Natural killer cell (primary cell): ENCODE measurements around the gene ZNF474. TPM values are rescaled to one million over a fixed set of nuclear protein-coding genes. Genes with fewer than 3 reads are reported as not detected.

Source experiments
- ATAC-seq, 3 donors: fragments of 150-1000 bp in 2 of 3; fragments of 200-7000 bp in 1 of 3; cut with Tn5 transposase; 1 replicate in 1 of 3; 2 replicates in 2 of 3; pipeline ENCODE4 v1.10.0; 2021; ENCODE audit warnings: mild to moderate bottlenecking in 2 of 3, moderate library complexity in 2 of 3
- DNase-seq, 2 donors: peaks; one replicate each; pipeline versions ENCODE4 v3.0.0 to v3.0.0-alpha.2; 2013 to 2021; ENCODE audit warnings: mixed read lengths in 1 of 2
- H3K27ac ChIP-seq: one replicate; pipeline ENCODE4 v1.5.1; 2013; ENCODE audit warnings: mild to moderate bottlenecking, low read length
- H3K27me3 ChIP-seq: one replicate; pipeline ENCODE4 v1.6.1; 2013; ENCODE audit warnings: low read length; ENCODE audit not compliant: control insufficient read depth, insufficient read depth
- H3K36me3 ChIP-seq: one replicate; pipeline ENCODE4 v1.6.1; 2013; ENCODE audit warnings: low read length; ENCODE audit not compliant: control insufficient read depth, insufficient read depth
- H3K4me1 ChIP-seq: one replicate; pipeline ENCODE4 v1.6.1; 2013; ENCODE audit warnings: low read length; ENCODE audit not compliant: control insufficient read depth, insufficient read depth
- H3K4me3 ChIP-seq: one replicate; pipeline ENCODE4 v1.5.1; 2013; ENCODE audit warnings: low read length
- H3K9me3 ChIP-seq: one replicate; pipeline ENCODE4 v1.6.1; 2013; ENCODE audit warnings: low read length; ENCODE audit not compliant: control insufficient read depth, insufficient read depth
- H3K27ac Mint-ChIP-seq, 2 donors: one replicate each; pipeline ENCODE4 v1.8.0; 2022; ENCODE audit warnings: mild to moderate bottlenecking in 2 of 2, mixed read lengths in 2 of 2, moderate library complexity in 1 of 2
- H3K27me3 Mint-ChIP-seq, 2 donors: one replicate each; pipeline ENCODE4 v1.8.0; 2022; ENCODE audit warnings: low read depth in 2 of 2, mixed read lengths in 2 of 2
- H3K36me3 Mint-ChIP-seq: one replicate; pipeline ENCODE4 v1.8.0; 2022; ENCODE audit warnings: mixed read lengths
- H3K4me1 Mint-ChIP-seq, 2 donors: one replicate each; pipeline ENCODE4 v1.8.0; 2022; ENCODE audit warnings: mixed read lengths in 2 of 2
- H3K4me3 Mint-ChIP-seq: one replicate; pipeline ENCODE4 v1.8.0; 2022; ENCODE audit warnings: mild to moderate bottlenecking, moderate library complexity, mixed read lengths
- H3K9me3 Mint-ChIP-seq, 2 donors: one replicate each; pipeline ENCODE4 v1.8.0; 2022; ENCODE audit warnings: mixed read lengths in 2 of 2
- WGBS: methylation state at CpG from one replicate; pipeline ENCODE4 v1.1.7; 2013; ENCODE audit warnings: missing lambda C conversion rate; ENCODE audit not compliant: insufficient coverage; 5-methylcytosine and 5-hydroxymethylcytosine counted together
- intact Hi-C: fragments of 100-400 bp; cut with micrococcal nuclease; formaldehyde crosslinking; loops from one replicate; pipeline ENCODE4 v1.14.2; 2022
- total RNA-seq, 4 donors: library from RNA; stranded (reverse); fragments of 120-200 nt in 1 of 4; gene quantifications; one replicate each; pipeline versions ENCODE4 v1.2.3 to v1.2.4, GENCODE V29; 2013 to 2022
- TF ChIP-seq, protein P1 (sequence below): fragments of 200-600 bp; IDR thresholded peaks from one replicate; pipeline ENCODE4 v1.8.0; 2022; ENCODE audit warnings: antibody characterized with exemption

Gene ZNF474
- total RNA-seq, 3 donors from 2014 or later (not counting 1 experiment from before 2014, with no cell fraction given), result 0.21 TPM; not detected in 2

DNA sequence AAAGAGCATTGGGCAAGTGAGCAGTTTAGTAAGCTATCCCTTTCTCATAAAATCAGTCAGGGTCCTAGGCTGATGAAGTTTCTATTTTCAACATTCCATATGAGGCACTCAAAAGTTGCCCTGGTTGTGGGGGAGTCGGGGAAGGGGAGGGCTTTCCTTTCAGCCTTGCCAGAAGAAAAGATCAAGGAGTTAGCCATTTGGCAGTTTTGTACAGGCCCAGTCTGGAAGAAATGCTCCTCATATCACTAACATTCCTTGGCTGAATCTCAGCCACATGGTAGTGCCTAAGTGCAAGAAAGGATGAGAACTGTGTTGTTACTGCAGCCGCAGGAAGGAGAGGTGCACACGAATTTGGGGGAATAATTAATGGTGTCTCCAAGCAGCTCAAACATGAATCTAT lies 60.8 kb downstream of the ZNF474 start:
- Histone ChIP-seq H3K36me3 (no peaks in the 10 kb centered on the region), H3K4me3 (no peak overlapping the region), H3K9me3 (no peaks in the 10 kb centered on the region), H3K27ac (no peak overlapping the region), H3K4me1 (no peaks in the 10 kb centered on the region), H3K27me3 (no peaks in the 10 kb centered on the region)
- no peaks in the 10 kb centered on the region for H3K9me3 Mint-ChIP-seq
- intact Hi-C loops, result no loop called here
- TF ChIP-seq, protein P1, sequence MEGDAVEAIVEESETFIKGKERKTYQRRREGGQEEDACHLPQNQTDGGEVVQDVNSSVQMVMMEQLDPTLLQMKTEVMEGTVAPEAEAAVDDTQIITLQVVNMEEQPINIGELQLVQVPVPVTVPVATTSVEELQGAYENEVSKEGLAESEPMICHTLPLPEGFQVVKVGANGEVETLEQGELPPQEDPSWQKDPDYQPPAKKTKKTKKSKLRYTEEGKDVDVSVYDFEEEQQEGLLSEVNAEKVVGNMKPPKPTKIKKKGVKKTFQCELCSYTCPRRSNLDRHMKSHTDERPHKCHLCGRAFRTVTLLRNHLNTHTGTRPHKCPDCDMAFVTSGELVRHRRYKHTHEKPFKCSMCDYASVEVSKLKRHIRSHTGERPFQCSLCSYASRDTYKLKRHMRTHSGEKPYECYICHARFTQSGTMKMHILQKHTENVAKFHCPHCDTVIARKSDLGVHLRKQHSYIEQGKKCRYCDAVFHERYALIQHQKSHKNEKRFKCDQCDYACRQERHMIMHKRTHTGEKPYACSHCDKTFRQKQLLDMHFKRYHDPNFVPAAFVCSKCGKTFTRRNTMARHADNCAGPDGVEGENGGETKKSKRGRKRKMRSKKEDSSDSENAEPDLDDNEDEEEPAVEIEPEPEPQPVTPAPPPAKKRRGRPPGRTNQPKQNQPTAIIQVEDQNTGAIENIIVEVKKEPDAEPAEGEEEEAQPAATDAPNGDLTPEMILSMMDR, result no peak
- H3K4me1 Mint-ChIP-seq, result no peaks in the 10 kb centered on the region
- DNase-seq (no peak), ATAC-seq (no peak)
- 96% methylated on average over 3 of the region's 3 CpGs for WGBS
- no peaks in the 10 kb centered on the region for H3K36me3 Mint-ChIP-seq
- H3K4me3 Mint-ChIP-seq, result no peak overlapping the region
- H3K27me3 Mint-ChIP-seq, result peaks cover 0 to 3% of the 10 kb centered on the region in 2 donors
- H3K27ac Mint-ChIP-seq, result no peak overlapping the region

DNA sequence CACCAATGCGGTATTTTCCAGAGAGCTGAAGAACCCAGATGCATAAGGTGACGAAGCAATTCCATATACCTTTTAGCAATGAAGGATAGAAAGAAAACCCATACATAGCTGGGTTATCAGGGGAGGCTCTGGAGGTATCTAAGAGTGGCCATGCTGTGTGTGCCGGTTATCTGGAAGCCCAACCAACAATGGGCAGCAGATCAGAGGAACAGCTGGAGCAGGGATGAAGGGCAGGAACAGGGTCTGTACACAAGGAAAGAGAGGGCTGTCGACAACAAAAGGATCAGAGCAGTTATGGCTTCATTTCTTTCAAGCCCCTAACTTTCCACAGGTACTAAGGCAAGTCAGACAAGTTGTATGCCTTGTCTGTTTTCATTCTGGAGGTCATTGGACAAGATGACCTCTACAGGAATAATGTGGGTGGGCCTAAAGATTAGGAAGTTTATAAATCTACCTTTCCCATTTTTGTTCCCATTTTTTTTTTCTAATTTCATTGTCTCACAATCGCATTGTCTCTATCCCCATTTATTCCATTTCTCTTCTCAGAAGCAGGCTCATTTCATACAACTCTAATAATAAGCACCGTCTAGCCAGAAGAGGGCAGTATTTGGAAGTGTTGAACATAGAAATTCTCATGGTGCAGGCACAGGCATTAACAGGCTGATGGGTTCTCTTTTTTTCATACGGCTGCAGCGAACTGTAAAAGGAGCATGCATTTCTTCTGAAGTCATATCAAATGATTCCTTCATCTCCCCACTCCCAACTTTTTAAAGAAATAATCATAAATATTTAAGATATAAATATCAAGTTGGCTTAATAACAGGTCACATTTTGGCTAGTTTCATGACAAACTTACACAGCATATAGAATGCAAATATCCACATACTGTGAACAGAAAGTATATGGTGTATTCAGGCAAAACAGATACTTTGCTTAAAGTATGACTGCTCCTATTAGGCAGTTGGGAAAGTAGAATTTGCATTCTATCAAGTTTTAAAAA lies 63.5 kb downstream of the ZNF474 start:
- no peak overlapping the region for H3K27ac Mint-ChIP-seq
- intact Hi-C loops, result no loop called here

DNA sequence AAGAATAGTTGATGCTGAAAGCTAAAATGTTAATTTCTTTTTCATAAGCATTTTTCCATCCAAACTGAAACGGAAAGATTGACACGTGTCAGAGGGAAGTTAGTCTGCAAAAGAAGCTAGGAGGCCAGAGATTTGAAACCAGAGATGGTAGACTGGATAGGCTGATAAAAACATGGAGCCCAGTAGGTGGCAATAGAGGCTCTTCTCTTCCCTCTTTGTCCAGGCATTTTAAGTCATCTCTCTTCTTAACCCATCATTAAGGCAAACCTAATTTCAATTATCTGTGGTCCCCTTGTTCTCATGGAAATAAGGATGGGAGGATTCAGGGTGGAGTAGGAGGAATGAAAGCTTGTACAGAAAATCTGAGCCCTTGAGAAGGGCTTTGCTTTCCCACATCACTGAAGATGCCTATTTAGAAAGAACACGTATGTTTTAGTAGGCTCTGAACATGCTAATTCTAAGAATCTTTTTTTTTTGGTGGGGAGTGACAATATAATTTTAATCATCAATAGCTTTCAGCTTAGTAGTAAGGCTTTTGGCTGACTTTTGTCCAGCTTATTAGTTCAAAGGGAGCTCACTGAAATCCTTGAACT lies 66.6 kb downstream of the ZNF474 start:
- ATAC-seq, result no peak
- 6% methylated on average over 2 of the region's 3 CpGs for WGBS
- intact Hi-C loops, result no loop called here

More for the DNA sequence above, 63.5 kb downstream of the ZNF474 start:
- peak in 1 of 2 donors; percentile 35 for DNase-seq
- Mint-ChIP-seq H3K9me3 (peaks cover 0 to 3% of the 10 kb centered on the region in 2 donors), H3K27me3 (peaks cover 0 to 3% of the 10 kb centered on the region in 2 donors), H3K36me3 (no peaks in the 10 kb centered on the region), H3K4me1 (no peaks in the 10 kb centered on the region), H3K4me3 (no peak overlapping the region)
- Histone ChIP-seq H3K27ac (no peak overlapping the region), H3K9me3 (no peaks in the 10 kb centered on the region), H3K27me3 (no peaks in the 10 kb centered on the region), H3K4me3 (no peak overlapping the region), H3K4me1 (no peaks in the 10 kb centered on the region), H3K36me3 (no peaks in the 10 kb centered on the region)
- peak in 1 of 3 donors; percentile 44 for ATAC-seq
- WGBS, result 46% methylated on average over 5 of the region's 8 CpGs
- TF ChIP-seq, protein P1, result no peak

More for the DNA sequence above, 66.6 kb downstream of the ZNF474 start:
- Histone ChIP-seq H3K9me3 (no peaks in the 10 kb centered on the region), H3K36me3 (no peaks in the 10 kb centered on the region), H3K27me3 (no peaks in the 10 kb centered on the region), H3K27ac (no peak overlapping the region), H3K4me3 (no peak overlapping the region), H3K4me1 (no peaks in the 10 kb centered on the region)
- no peaks in the 10 kb centered on the region for H3K4me1 Mint-ChIP-seq
- peaks cover 0 to 3% of the 10 kb centered on the region in 2 donors for H3K27me3 Mint-ChIP-seq
- H3K36me3 Mint-ChIP-seq, result no peaks in the 10 kb centered on the region
- no peak for DNase-seq
- H3K9me3 Mint-ChIP-seq, result peaks cover 0 to 3% of the 10 kb centered on the region in 2 donors
- H3K4me3 Mint-ChIP-seq, result no peak overlapping the region
- TF ChIP-seq, protein P1, result no peak
- no peak overlapping the region for H3K27ac Mint-ChIP-seq
